ENCODE results near the gene ZNF487.

DNA sequence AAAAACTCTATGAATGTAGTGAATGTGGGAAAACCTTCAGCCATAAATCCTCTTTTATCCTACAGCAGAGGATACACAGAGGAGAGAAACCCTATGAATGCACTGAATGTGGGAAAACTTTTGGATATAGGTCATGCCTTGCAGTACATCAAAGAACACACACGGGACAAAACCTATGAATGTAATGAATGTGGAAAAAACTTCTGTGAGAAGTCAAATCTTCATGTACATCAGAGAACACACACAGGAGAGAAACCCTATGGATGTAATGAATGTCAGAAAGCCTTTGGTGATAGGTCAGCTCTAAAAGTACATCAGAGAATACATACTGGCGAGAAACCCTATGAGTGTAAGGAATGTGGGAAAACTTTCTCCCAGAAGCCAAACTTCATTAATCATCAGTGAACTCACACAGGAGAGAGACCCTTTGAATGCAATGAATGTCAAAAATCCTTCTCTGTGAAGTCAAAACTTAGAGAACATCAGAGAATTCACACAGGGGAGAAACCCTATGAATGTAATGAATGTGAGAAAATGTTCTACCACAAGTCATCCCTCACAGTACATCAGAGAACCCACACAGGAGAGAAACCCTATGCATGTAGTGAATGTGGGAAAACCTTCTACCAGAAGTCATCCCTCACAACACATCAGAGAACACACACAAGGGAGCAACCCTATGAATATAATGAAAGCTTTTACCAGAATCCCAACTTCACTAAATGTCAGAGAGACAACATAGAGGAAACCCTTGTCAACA, 45.6 kb downstream of the ZNF487 start:
- TF ChIP-seq POLR2A (IDR thresholded peaks at IDR 0.05): no peak
- TF ChIP-seq, protein P1, sequence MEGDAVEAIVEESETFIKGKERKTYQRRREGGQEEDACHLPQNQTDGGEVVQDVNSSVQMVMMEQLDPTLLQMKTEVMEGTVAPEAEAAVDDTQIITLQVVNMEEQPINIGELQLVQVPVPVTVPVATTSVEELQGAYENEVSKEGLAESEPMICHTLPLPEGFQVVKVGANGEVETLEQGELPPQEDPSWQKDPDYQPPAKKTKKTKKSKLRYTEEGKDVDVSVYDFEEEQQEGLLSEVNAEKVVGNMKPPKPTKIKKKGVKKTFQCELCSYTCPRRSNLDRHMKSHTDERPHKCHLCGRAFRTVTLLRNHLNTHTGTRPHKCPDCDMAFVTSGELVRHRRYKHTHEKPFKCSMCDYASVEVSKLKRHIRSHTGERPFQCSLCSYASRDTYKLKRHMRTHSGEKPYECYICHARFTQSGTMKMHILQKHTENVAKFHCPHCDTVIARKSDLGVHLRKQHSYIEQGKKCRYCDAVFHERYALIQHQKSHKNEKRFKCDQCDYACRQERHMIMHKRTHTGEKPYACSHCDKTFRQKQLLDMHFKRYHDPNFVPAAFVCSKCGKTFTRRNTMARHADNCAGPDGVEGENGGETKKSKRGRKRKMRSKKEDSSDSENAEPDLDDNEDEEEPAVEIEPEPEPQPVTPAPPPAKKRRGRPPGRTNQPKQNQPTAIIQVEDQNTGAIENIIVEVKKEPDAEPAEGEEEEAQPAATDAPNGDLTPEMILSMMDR (IDR thresholded peaks at IDR 0.05): no peak
